LNCAP (cell line): Measurements from ENCODE around the gene PDCD7.

ENCODE experiments used
- CTCF ChIP-seq: fragments of 450-650 bp; IDR thresholded peaks from 2 replicates; pipeline ENCODE4 v1.5.1; 2017; ENCODE audit warnings: mild to moderate bottlenecking

PDCD7 gene

DNA sequence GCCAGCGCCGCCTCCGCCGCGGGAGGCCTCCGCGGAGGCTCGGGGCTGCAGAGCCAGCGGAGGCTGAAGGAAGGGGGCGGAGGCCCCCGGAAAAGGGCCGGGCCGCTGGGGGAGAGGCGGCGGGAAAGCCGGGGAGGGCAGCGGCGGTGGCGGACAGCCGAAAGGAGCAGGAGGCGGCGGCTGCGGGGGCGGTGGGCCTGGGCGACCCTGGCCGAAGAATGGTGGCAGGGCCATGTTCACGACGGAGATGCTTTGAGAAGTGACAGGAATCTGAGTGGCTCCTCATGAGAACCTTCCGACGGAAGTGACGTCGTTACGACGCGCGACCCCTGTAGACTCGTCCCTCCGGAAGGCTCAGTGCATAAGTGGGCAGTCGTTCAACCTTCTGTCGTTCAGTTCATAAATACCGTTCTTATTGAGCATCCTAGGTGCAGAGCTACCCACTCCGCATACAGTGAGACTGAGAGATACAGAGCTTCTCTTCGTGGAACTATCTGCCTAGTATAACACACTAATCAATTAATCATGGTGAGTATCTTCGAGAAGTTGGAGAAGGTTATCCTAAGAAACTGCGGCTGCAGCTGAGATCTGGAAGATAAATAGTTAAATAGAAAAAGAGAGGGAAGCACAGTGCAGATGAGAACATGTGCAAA lies at the start of gene PDCD7:
TSS of gene PDCD7 (minus strand) at position 261 of the 653 bp plus-strand sequence. CDS start at position 234, 27 bp downstream.
- TF ChIP-seq CTCF, result no peak

- TF ChIP-seq CTCF, result no peak
These were observed 48.9 kb upstream of the PDCD7 start for GRCh38 chr15:65182538-65182937.

- TF ChIP-seq CTCF, result no peak
These were observed 46.6 kb upstream of the PDCD7 start for GRCh38 chr15:65180167-65180566.

GRCh38 chr15:65177901-65178300 lies 44.3 kb upstream of the PDCD7 start:
- no peak for TF ChIP-seq CTCF

- TF ChIP-seq CTCF, result no peak
These were observed 42.4 kb upstream of the PDCD7 start for GRCh38 chr15:65176056-65176455.

DNA sequence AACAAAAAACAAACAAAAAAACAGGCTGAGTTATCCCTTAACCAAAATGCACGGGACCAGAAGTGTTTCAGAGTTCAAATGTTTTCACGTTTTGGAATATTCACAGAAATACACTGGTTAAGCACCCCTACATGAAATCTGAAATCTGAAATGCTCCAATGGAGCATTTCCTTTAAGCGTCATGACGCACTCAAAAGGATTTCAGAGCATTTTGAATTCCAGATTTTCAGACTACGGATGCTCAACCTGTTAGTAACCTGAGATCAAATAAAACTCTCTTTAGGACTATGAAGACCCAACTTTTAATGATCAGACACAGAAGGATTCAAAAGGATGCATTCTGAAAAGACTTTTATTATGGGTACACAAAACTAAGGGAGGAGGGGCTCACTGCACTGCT lies 41.9 kb upstream of the PDCD7 start:
- no peak for TF ChIP-seq CTCF

DNA sequence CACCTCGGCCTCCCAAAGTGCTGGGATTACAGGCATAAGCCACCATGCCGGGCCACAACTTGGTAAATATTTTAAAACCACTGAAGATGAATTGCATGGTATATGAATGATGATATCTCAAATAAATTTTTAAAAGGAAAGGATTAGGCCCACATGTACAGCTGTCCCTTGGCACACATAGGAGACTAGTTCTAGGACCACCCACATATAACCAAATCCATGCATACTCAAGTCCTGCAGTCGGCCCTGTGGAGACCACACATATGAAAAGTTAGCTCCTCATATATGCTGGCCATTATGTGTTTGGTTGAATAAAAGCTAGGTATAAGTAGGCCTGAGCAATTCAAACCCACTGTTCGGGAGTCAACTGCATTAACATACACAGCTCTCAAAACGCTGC lies 40.9 kb upstream of the PDCD7 start:
- no peak for TF ChIP-seq CTCF

- no peak for TF ChIP-seq CTCF
These were observed 38.9 kb upstream of the PDCD7 start for GRCh38 chr15:65172531-65172930.
